B cell (primary cell): Measurements from ENCODE around the gene MRPL20. TPM values are rescaled to one million over a fixed set of nuclear protein-coding genes. Genes with fewer than 3 reads are reported as not detected.

ENCODE experiments used
- ATAC-seq: fragments of 200-7000 bp; cut with Tn5 transposase; one replicate; pipeline ENCODE4 v1.10.0; 2021; ENCODE audit warnings: low read depth, mild to moderate bottlenecking, moderate number of reproducible peaks, moderate library complexity
- CTCF ChIA-PET: fragments of 350-600 bp; sonication (Branson Sonifier 250); formaldehyde crosslinking; loops from one replicate; lab custom pipeline; 2021; ENCODE audit warnings: antibody characterized with exemption, inconsistent platforms; lab: Charles Lee
- POLR2A ChIA-PET: fragments of 350-600 bp; sonication (Branson Sonifier 250); formaldehyde crosslinking; loops from one replicate; lab custom pipeline; 2021; ENCODE audit warnings: antibody characterized with exemption; lab: Charles Lee
- DNase-seq: peaks from one replicate; pipeline ENCODE4 v3.0.0; 2013
- H2AFZ ChIP-seq: 2 replicates; pipeline ENCODE4 v1.6.1; 2012; ENCODE audit warnings: mild to moderate bottlenecking, low read depth, low read length; ENCODE audit not compliant: insufficient read depth, poor library complexity, severe bottlenecking
- H3K27ac ChIP-seq, 2 donors: 1 replicate in 1 of 2; 2 replicates in 1 of 2; pipeline ENCODE4 v1.5.1; 2012 to 2013; ENCODE audit warnings: low read length in 2 of 2, mild to moderate bottlenecking in 2 of 2, moderate library complexity in 1 of 2
- H3K27me3 ChIP-seq, 4 experiments: fragments of 200-600 bp in 1 of 4; sonication (generic) in 1 of 4; replicated peaks in 1 of 4; 1 replicate in 2 of 4; 2 replicates in 2 of 4; pipeline versions ENCODE4 v1.6.1 to v1.7.0; 2013 to 2016; ENCODE audit warnings: low read length in 3 of 4, mild to moderate bottlenecking in 2 of 4, mixed read lengths in 1 of 4, moderate library complexity in 1 of 4; ENCODE audit not compliant: insufficient read depth in 4 of 4, control insufficient read depth in 3 of 4; ENCODE audit errors: control extremely low read depth in 1 of 4
- H3K36me3 ChIP-seq, 2 experiments: replicated peaks in 1 of 2; 1 replicate in 1 of 2; 2 replicates in 1 of 2; pipeline versions ENCODE4 v1.6.1 to v1.7.1; 2013; ENCODE audit warnings: low read length in 1 of 2; ENCODE audit not compliant: insufficient read depth in 2 of 2, control insufficient read depth in 1 of 2; ENCODE audit errors: control extremely low read depth in 1 of 2, extremely low read depth in 1 of 2
- H3K4me1 ChIP-seq, 2 donors: fragments of 200-600 bp in 1 of 2; sonication (generic) in 1 of 2; 1 replicate in 1 of 2; 2 replicates in 1 of 2; pipeline versions ENCODE4 v1.5.1 to v1.6.1; 2013 to 2017; ENCODE audit warnings: low read length in 2 of 2; ENCODE audit not compliant: control insufficient read depth in 2 of 2, insufficient read depth in 2 of 2
- H3K4me2 ChIP-seq: replicated peaks from 2 replicates; pipeline ENCODE3; 2012; ENCODE audit warnings: mild to moderate bottlenecking, low read depth, low read length; ENCODE audit not compliant: poor library complexity, severe bottlenecking
- H3K4me3 ChIP-seq, 5 experiments: fragments of 200-600 bp in 1 of 5; sonication (generic) in 1 of 5; 1 replicate in 3 of 5; 2 replicates in 2 of 5; pipeline versions ENCODE4 v1.5.1 to v1.7.0; 2011 to 2016; ENCODE audit warnings: low read length in 4 of 5, mild to moderate bottlenecking in 4 of 5, low read depth in 2 of 5, control low read depth in 1 of 5, moderate library complexity in 1 of 5; ENCODE audit not compliant: insufficient read depth in 1 of 5; ENCODE audit errors: control extremely low read depth in 1 of 5, extremely low read depth in 1 of 5
- H3K79me2 ChIP-seq: fragments of 200-600 bp; sonication (generic); one replicate; pipeline ENCODE4 v1.6.0; 2016; ENCODE audit warnings: low read length; ENCODE audit not compliant: control insufficient read depth, insufficient read depth
- H3K9ac ChIP-seq: fragments of 200-600 bp; sonication (generic); 2 replicates; pipeline ENCODE4 v1.6.1; 2017; ENCODE audit warnings: mild to moderate bottlenecking, low read length, moderate library complexity
- H3K9me3 ChIP-seq, 3 donors: one replicate each; pipeline versions ENCODE4 v1.6.1 to v1.7.1; 2013; ENCODE audit warnings: low read length in 2 of 3; ENCODE audit not compliant: control insufficient read depth in 2 of 3, insufficient read depth in 1 of 3; ENCODE audit errors: control extremely low read depth in 1 of 3
- H4K20me1 ChIP-seq: 2 replicates; pipeline ENCODE4 v1.6.0; 2012; ENCODE audit warnings: mild to moderate bottlenecking, low read length; ENCODE audit not compliant: insufficient read depth, control insufficient read depth, poor library complexity, severe bottlenecking
- H3K27ac Mint-ChIP-seq: one replicate; pipeline ENCODE4 v1.8.0; 2021; ENCODE audit warnings: mixed read lengths
- H3K27me3 Mint-ChIP-seq: one replicate; pipeline ENCODE4 v1.8.0; 2021; ENCODE audit warnings: mixed read lengths
- H3K4me1 Mint-ChIP-seq: one replicate; pipeline ENCODE4 v1.8.0; 2021; ENCODE audit warnings: mixed read lengths
- H3K4me3 Mint-ChIP-seq: one replicate; pipeline ENCODE4 v1.8.0; 2021; ENCODE audit warnings: mixed read lengths
- H3K9me3 Mint-ChIP-seq: one replicate; pipeline ENCODE4 v1.8.0; 2022; ENCODE audit warnings: mixed read lengths; ENCODE audit not compliant: insufficient read depth
- CTCF ChIP-seq: fragments of 200-600 bp; IDR thresholded peaks from one replicate; pipeline ENCODE4 v1.8.0; 2022; ENCODE audit warnings: antibody characterized with exemption, mild to moderate bottlenecking
- EZH2 ChIP-seq: IDR thresholded peaks from 2 replicates; pipeline ENCODE4 v1.6.1; 2012; ENCODE audit warnings: borderline replicate concordance, low read depth, mild to moderate bottlenecking, moderate library complexity, low read length; ENCODE audit not compliant: insufficient read depth, poor library complexity, severe bottlenecking
- WGBS: methylation state at CpG from one replicate; pipeline ENCODE4 v1.1.5; 2013; ENCODE audit warnings: missing lambda C conversion rate; ENCODE audit not compliant: insufficient coverage; 5-methylcytosine and 5-hydroxymethylcytosine counted together
- intact Hi-C: fragments of 100-400 bp; cut with micrococcal nuclease; formaldehyde crosslinking; loops from one replicate; pipeline ENCODE4 v1.10.0; 2022
- polyA plus RNA-seq: library from polyadenylated mRNA; depleted of rRNA; stranded (reverse); fragments of >200 nt; gene quantifications from 2 replicates; pipeline ENCODE4 v1.2.3, GENCODE V29; 2012
- total RNA-seq, 2 donors: library from RNA; stranded (reverse); fragments of 120-200 nt in 1 of 2; gene quantifications; 1 replicate in 1 of 2; 2 replicates in 1 of 2; pipeline versions ENCODE4 v1.2.3 to v1.2.4, GENCODE V29; 2013 to 2022

MRPL20 gene
- total and polyA plus RNA-seq, 2 donors (not counting 1 experiment from before 2014, with no cell fraction given), result 55.9 to 119 TPM

GRCh38 chr1:1441002-1441888 is 34.2 kb upstream of the MRPL20 start:
- peaks cover 9 to 15% of the 10 kb centered on the region in 2 donors for H3K4me1 ChIP-seq
- intact Hi-C loops, result loop anchor here (2.0 kb wide), 1 partner anchor 34 kb away; the partner anchor contains the start of gene MRPL20
- DNase-seq, result peak; percentile 69
- H3K27me3 ChIP-seq, result peaks cover 0 to 34% (median 15%) of the 10 kb centered on the region in 4 experiments
- peak overlapping the region; percentile 14 for H3K4me2 ChIP-seq
- H3K4me3 ChIP-seq, result no peak overlapping the region
- peaks cover 0 to 7% (median 0%) of the 10 kb centered on the region in 3 donors for H3K9me3 ChIP-seq
- H3K9ac ChIP-seq, result no peak overlapping the region
- WGBS, result 53% methylated on average over 29 of the region's 29 CpGs
- H3K4me3 Mint-ChIP-seq, result no peak overlapping the region
- CTCF ChIA-PET, result interaction anchor here (0.7 to 2.5 kb wide), 8 partner anchors 11 to 458 kb away, joined by 3 to 9 read pairs (median 4); partner anchors contain the start of gene MRPL20
- H4K20me1 ChIP-seq, result no peaks in the 10 kb centered on the region
- no peaks in the 10 kb centered on the region for H3K9me3 Mint-ChIP-seq
- H3K36me3 ChIP-seq, result no peaks in the 10 kb centered on the region
- peak; percentile 92 for ATAC-seq
- H3K27ac Mint-ChIP-seq, result no peak overlapping the region
- H3K27me3 Mint-ChIP-seq, result peaks cover 17% of the 10 kb centered on the region
- peaks cover 6% of the 10 kb centered on the region for H3K4me1 Mint-ChIP-seq
- POLR2A ChIA-PET, result no interaction called here
- TF ChIP-seq CTCF (peak; percentile 83), EZH2 (no peak)
- no peaks in the 10 kb centered on the region for H3K79me2 ChIP-seq
- H3K27ac ChIP-seq, result no peak overlapping the region
- H2AFZ ChIP-seq, result no peak overlapping the region
